Fibroblast of skin of scalp (primary cell): Measurements from ENCODE around the gene GNB3.

ENCODE experiments used
- DNase-seq: peaks from one replicate; pipeline ENCODE4 v3.0.0-alpha.2; 2013

The GNB3 gene

DNA sequence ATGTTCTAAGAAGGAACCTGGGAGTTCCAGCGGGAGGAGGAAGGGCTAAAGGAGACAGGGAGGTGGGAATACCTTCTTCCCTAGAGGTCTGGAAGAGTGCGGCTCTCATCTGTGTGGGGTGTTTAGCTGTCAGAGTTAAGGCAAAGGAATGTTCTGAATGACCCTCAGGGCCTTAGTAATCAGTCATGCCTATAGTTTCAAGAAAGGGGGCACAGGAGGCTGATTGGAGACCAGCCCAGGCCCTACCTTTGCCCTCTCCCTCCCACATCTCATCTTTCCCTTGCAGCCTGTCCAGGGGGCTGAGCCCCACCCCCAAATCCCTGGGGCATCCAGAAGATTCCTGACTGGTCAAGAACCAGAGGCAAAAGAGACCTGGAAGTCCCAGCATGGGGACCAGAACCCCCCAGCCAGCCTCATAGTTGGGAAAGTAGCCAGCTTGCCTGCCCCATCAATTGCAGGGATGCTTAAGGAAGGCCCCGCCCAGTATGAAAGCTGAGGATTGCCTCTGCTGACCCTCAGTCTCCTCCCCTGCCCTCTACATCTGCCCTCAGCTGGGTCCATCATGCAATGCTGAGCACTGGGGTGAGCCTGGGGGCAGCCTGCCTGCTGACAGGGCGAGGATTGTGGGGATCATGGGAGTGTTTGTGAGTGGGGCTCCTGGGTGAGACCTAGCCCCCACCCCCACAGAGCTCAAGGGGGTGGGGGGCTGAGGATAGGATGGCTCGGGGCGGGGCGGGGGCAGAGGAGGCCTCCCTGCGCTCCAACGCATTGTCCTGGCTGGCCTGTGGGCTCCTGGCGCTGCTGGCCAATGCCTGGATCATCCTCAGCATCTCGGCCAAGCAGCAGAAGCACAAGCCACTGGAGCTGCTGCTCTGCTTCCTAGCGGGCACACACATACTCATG, 17.3 kb upstream of the GNB3 start:
- DNase-seq, result no peak

- DNase-seq, result no peak
Measured at GRCh38 chr12:6824085-6824775, 16.5 kb upstream of the GNB3 start.

DNA sequence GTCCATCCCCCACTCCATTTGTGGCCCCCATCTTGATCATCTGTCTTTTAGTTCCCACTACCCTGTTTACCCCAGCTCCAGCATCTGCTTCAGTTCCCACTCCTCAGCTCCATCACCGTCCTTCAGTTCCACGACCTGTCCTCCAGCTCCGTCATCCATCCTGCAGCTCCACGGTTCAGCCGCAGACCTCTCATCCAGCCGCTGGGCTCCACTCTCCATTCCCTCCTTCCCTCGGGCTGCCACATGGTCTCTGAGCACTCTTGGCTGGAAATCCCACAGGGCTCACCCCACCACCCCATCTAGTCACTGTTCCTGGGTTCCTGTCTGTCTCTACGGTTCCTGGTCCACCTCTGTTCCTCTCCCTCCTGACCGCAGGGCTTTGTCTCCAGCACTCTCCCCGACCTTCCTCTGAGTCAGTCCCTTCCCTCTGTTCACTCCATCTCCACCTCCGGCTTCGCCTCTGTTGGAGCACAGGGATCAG, 15.8 kb upstream of the GNB3 start:
- DNase-seq, result no peak

GRCh38 chr12:6825398-6826124, 15.2 kb upstream of the GNB3 start:
- peak; percentile 83 for DNase-seq

DNA sequence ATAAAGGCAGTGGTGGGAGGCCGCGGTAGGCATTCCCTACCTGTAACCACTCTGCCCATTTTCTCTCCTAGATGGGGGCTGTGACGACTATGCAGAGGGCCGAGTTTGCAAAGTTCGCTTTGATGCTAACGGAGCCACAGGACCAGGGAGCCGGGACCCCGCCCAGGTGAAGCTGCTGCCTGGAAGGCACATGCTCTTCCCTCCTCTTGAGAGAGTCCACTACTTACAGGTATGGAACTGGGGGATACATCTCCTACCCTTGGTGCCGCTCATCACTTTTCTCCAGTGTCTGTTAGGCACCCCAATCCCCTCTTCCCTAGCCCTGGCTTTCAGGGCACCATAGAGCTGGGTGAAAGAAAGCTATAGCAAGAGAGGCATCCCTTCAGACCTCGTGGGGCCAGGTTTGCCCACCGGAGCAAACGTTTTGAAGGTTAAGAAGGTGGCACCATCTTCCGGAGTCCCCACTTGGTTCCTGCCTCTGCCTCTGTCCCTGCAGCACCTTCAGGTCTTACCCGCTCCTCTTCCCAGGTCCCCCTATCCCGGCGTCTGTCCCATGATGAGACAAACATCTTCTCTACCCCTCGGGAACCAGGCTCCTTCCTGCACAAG, 14.5 kb upstream of the GNB3 start:
- DNase-seq, result no peak

- DNase-seq, result no peak
Measured at GRCh38 chr12:6826734-6827436, 13.8 kb upstream of the GNB3 start.

GRCh38 chr12:6827437-6827911, 13.3 kb upstream of the GNB3 start:
- DNase-seq, result peak; percentile 85

DNA sequence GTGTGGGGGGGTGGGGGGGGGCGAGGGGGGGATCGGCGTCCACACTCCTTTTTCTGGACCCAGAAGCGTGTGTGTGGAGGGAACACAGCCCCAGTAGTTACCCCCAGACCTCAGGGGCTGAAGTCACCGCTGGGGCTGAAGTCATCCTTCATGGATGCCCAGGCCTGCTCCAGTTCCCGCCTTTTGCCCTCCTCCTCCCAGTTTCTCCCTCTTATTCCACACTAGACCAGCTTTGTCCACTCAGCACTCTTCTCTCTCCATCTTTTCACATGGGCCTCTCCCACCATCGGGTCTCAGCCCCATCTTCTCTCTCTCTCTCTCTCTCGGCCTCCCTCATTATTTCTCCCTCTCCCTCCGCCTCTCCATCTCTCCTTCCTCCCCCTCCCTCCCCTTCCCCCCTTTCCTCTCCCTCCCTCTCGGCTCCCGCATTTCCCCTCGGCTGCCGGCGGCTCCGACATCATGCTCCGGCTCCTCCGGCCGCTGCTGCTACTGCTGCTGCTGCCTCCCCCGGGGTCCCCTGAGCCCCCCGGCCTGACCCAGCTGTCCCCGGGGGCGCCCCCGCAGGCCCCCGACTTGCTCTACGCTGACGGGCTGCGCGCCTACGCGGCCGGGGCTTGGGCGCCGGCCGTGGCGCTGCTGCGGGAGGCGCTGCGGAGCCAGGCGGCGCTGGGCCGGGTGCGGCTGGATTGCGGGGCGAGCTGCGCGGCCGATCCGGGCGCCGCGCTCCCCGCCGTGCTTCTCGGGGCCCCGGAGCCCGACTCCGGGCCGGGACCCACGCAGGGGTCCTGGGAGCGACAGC, 12.5 kb upstream of the GNB3 start, which contains the start of gene P3H3:
Gene P3H3 (plus strand): TSS at position 426 of the 799 bp plus-strand sequence. CDS start 34 bp downstream, at position 460.
- DNase-seq, result peak; percentile 63

GRCh38 chr12:6828781-6829535, 11.8 kb upstream of the GNB3 start:
- DNase-seq, result peak; percentile 61

DNA sequence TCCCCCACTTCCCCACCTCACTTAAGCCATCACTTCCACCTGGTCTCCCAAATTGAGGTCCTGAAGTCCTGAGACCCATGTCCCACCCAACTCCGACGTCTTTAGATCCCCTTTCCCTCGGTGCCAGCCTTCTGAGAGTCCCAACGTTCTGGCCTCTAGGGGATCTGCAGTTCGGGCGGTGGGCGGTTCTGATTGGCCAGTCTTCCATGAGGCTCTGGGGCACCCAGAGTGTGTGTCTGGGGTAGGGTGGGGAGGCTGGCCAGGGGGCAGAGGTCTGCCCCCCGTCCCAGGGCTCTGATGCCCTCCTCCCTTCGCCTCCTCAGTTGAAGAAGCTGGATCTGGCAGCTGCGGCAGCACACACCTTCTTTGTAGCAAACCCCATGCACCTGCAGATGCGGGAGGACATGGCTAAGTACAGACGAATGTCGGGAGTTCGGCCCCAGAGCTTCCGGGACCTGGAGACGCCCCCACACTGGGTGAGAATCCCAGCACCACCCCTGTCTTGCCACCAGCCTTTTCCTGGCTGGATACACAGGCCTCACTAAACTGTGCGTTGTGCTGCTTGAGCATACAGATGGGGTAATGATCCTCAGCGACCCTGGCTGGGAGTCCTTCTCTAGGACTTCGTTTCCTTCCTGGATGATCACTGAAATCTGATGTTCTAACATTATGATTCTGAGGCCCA, 11.0 kb upstream of the GNB3 start:
- peak; percentile 48 for DNase-seq

GRCh38 chr12:6830286-6830890, 10.3 kb upstream of the GNB3 start:
- no peak for DNase-seq

GRCh38 chr12:6830999-6831398, 9.7 kb upstream of the GNB3 start:
- no peak for DNase-seq

- no peak for DNase-seq
Measured at GRCh38 chr12:6831450-6831995, 9.2 kb upstream of the GNB3 start.

GRCh38 chr12:6832125-6832524, 8.6 kb upstream of the GNB3 start:
- DNase-seq, result no peak

DNA sequence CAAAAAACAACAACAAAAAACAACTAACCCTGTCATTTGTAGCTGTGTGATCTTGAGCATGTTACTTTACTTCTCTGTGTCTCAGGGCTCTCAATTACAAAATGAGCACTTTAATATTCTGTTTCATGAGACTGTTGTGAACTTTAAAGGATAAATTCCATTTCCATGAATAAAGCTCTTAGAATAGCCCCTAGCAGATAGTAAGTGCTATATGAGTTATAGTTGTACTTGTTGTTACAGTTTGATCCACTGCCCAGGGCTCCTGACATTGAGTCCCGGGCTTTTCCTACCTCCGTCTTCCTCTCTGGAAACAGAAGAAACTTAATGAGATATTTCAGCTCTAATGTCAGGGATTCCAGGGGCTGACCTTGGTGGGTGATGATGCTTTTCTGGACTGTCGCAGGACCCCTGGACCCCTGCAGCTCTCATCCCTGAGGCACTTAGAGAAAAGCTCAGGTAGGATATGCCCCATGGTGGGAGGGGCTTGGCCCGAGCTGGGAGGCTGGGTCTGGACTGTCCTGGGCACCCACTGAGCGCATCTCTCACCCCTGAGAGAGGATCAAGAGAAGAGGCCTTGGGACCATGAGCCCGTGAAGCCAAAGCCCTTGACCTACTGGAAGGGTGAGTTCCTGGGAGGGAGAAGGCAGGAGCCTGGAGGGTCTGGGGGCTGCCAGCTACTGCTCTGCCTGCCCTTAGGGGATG, 7.4 kb upstream of the GNB3 start:
- DNase-seq, result no peak

DNA sequence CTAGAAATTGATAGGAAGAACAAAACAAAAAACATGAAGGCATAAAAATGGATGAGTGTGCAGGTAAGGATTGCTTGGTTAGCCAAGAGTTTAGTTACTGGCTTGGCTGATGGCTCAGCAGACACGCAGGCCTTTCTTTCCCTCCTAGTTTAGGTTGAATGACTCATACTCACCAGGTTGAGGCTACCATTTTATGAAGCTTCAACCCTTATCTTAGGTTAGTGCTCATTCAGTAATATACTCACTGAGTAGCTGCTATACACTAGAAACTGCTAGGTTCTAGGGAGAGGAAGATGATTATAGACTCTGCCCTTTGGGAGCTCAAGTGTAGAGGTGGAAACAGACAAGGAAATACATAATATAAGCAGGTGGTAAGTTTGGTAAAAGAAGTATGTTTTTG, 6.5 kb upstream of the GNB3 start:
- no peak for DNase-seq

- no peak for DNase-seq
Measured at GRCh38 chr12:6834873-6835272, 5.9 kb upstream of the GNB3 start.

GRCh38 chr12:6836851-6837250, 3.9 kb upstream of the GNB3 start:
- DNase-seq, result no peak
